H1 (cell line): ENCODE results near the gene TGFBR2. TPM values are rescaled to one million over a fixed set of nuclear protein-coding genes. Genes with fewer than 3 reads are reported as not detected.

Source experiments
- CHD7 ChIP-seq: fragments of 300-600 bp; sonication (generic); IDR thresholded peaks from 2 replicates; pipeline ENCODE4 v1.7.1; 2012; ENCODE audit warnings: low read length, moderate library complexity, mild to moderate bottlenecking, inconsistent platforms; ENCODE audit not compliant: insufficient replicate concordance
- JUND ChIP-seq: IDR thresholded peaks from 2 replicates; pipeline ENCODE4 v1.6.1; 2011; ENCODE audit warnings: mild to moderate bottlenecking, improper control_type of control experiment, low read length
- SP1 ChIP-seq: IDR thresholded peaks from 2 replicates; pipeline ENCODE4 v1.6.1; 2011; ENCODE audit warnings: low read depth, low read length
- TAF1 ChIP-seq: IDR thresholded peaks from 2 replicates; pipeline ENCODE4 v1.6.1; 2011; ENCODE audit warnings: mild to moderate bottlenecking, low read depth, low read length
- TBP ChIP-seq: IDR thresholded peaks from 2 replicates; pipeline ENCODE4 v1.6.1; 2011; ENCODE audit warnings: low read depth, low read length, improper control_type of control experiment
- polyA plus RNA-seq, 7 experiments: library from polyadenylated mRNA; depleted of rRNA in 3 of 7; stranded (reverse) in 5 of 7; unstranded in 2 of 7; fragments of >200 nt in 5 of 7; fragments of 200-250 nt in 2 of 7; gene quantifications; 1 replicate in 5 of 7; 2 replicates in 1 of 7; 4 replicates in 1 of 7; pipeline versions ENCODE4 v1.2.1 to v1.2.3, GENCODE V29; 2011 to 2013; ENCODE audit warnings: missing spikeins in 2 of 7, mixed read lengths in 2 of 7
- total RNA-seq: library from RNA; stranded (reverse); fragmentation: NEBNext Ultra II Directional; extraction: Animal tissue kit (Norgen Biotek cat#: 25700); gene quantifications from 2 replicates; pipeline ENCODE4 v1.2.1, GENCODE V29; 2021

The TGFBR2 gene
- total and polyA plus RNA-seq, 2 of the 8 experiments (the other 6 are each of a cell fraction or from before 2014, with no cell fraction given), result 4.2 to 7.4 TPM

DNA sequence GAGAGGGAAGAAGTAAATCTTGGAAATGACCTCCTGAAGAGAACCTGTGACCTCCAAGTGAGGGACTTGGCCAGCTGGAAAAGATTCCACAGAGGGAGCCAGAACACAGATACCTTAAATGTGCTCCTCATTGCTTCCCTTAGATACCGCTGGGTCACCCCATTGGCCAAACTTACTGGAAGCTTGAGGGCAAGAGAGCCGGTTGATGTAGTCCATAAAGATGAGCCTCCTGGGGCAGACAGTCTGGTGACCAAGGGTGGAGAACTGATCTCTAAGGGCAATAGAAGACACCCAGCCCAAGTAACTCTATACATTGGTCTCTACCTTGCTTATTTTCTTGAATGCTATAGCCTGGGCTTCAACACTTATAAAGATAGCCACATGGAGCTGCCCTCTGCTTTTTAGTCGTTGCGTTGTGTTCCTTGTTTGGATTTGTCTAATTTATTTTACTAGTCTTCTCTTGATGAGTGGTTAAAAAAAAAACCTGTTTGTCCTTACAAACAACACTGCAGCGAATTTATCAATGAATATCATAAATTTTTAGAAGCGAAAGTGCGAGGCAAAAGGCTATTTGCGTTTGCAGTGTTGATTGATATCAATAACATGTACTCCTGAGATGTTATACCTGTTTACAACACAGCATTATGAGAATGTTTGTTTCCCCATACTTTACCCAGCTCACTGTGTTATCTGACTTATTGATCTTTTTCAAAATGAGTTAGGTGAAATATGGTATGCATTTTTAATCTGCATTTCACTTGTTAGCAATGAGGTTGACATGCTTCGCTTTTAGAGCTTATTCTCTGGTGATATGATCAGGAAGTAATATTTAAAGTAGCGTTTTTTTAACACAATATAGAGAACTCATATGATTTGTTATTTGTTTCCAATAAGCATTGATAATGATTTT, 31.2 kb downstream of the TGFBR2 start (continued):
- TF ChIP-seq CHD7 (no peak), JUND (no peak), TBP (no peak), TAF1 (no peak), SP1 (no peak)
